Osteoblast (primary cell): Measurements from ENCODE around the gene BSN. TPM values are rescaled to one million over a fixed set of nuclear protein-coding genes. Genes with fewer than 3 reads are reported as not detected.

Source experiments
- DNase-seq: peaks from one replicate; pipeline ENCODE4 v3.0.0; 2011; ENCODE audit warnings: low spot score, mixed read lengths; ENCODE audit not compliant: insufficient read length; ENCODE audit errors: missing footprints
- H2AFZ ChIP-seq: 2 replicates; pipeline ENCODE4 v1.6.0; 2011; ENCODE audit warnings: mild to moderate bottlenecking, low read length
- H3K27ac ChIP-seq: 2 replicates; pipeline ENCODE4 v1.5.1; 2011; ENCODE audit warnings: mild to moderate bottlenecking, low read depth, low read length, moderate library complexity
- H3K27me3 ChIP-seq: 2 replicates; pipeline ENCODE4 v1.6.0; 2012; ENCODE audit warnings: mild to moderate bottlenecking, control low read depth, inconsistent platforms, low read length, moderate library complexity; ENCODE audit not compliant: insufficient read depth
- H3K36me3 ChIP-seq: 2 replicates; pipeline ENCODE4 v1.5.1; 2011; ENCODE audit warnings: mild to moderate bottlenecking, low read length, control low read depth, moderate library complexity; ENCODE audit not compliant: insufficient read depth
- H3K4me1 ChIP-seq: 2 replicates; pipeline ENCODE4 v1.5.1; 2011; ENCODE audit warnings: mild to moderate bottlenecking, low read length, control low read depth, moderate library complexity; ENCODE audit not compliant: insufficient read depth
- H3K4me2 ChIP-seq: 2 replicates; pipeline ENCODE4 v1.6.0; 2011; ENCODE audit warnings: mild to moderate bottlenecking, low read length; ENCODE audit not compliant: insufficient read depth
- H3K4me3 ChIP-seq: fragments of 200-600 bp; sonication (generic); 3 replicates; pipeline ENCODE4 v1.5.1; 2012; ENCODE audit warnings: mild to moderate bottlenecking, low read length, inconsistent platforms; ENCODE audit not compliant: insufficient read depth
- H3K79me2 ChIP-seq: 2 replicates; pipeline ENCODE4 v1.6.0; 2012; ENCODE audit warnings: mild to moderate bottlenecking, low read length, control low read depth, inconsistent platforms; ENCODE audit not compliant: insufficient read depth
- H3K9me3 ChIP-seq: 2 replicates; pipeline ENCODE4 v1.5.1; 2011; ENCODE audit warnings: low read depth, low read length, control low read depth
- H4K20me1 ChIP-seq: 2 replicates; pipeline ENCODE4 v1.6.0; 2012; ENCODE audit warnings: mild to moderate bottlenecking, low read length, control low read depth; ENCODE audit not compliant: insufficient read depth
- CTCF ChIP-seq: IDR thresholded peaks from 2 replicates; pipeline ENCODE4 v1.5.1; 2011; ENCODE audit warnings: mild to moderate bottlenecking, low read depth, low read length, moderate library complexity; ENCODE audit errors: extremely low read depth
- total RNA-seq: library from RNA; depleted of rRNA; stranded (reverse); fragments of >200 nt; gene quantifications from 2 replicates; pipeline ENCODE4 v1.2.3, GENCODE V29; 2012

BSN gene
- total RNA-seq, 1 donor: under 0.01 TPM

GRCh38 chr3:49700014-49700413 is 145.7 kb downstream of the BSN start:
- Histone ChIP-seq H3K4me3 (no peak overlapping the region), H3K27ac (no peak overlapping the region), H3K27me3 (no peaks in the 10 kb centered on the region), H4K20me1 (peaks cover 14% of the 10 kb centered on the region), H3K4me2 (no peak overlapping the region), H3K4me1 (no peaks in the 10 kb centered on the region), H3K79me2 (no peaks in the 10 kb centered on the region), H3K36me3 (peaks cover 38% of the 10 kb centered on the region), H2AFZ (no peak overlapping the region), H3K9me3 (no peaks in the 10 kb centered on the region)
- DNase-seq: peak; percentile 62
- TF ChIP-seq CTCF: no peak

- Histone ChIP-seq H3K27me3 (no peaks in the 10 kb centered on the region), H3K4me2 (no peak overlapping the region), H3K79me2 (no peaks in the 10 kb centered on the region), H3K9me3 (no peaks in the 10 kb centered on the region), H2AFZ (no peak overlapping the region), H3K36me3 (peaks cover 38% of the 10 kb centered on the region), H3K4me1 (no peaks in the 10 kb centered on the region), H3K27ac (no peak overlapping the region), H4K20me1 (peaks cover 14% of the 10 kb centered on the region), H3K4me3 (no peak overlapping the region)
- TF ChIP-seq CTCF: no peak
- peak; percentile 65 for DNase-seq
Measured at GRCh38 chr3:49700453-49701128, 146.3 kb downstream of the BSN start.

GRCh38 chr3:49701388-49702077 is 147.3 kb downstream of the BSN start:
- peak; percentile 47 for TF ChIP-seq CTCF
- Histone ChIP-seq H3K79me2 (no peaks in the 10 kb centered on the region), H3K9me3 (no peaks in the 10 kb centered on the region), H3K4me3 (no peak overlapping the region), H3K36me3 (peaks cover 38% of the 10 kb centered on the region), H3K4me1 (no peaks in the 10 kb centered on the region), H4K20me1 (peaks cover 14% of the 10 kb centered on the region), H3K4me2 (no peak overlapping the region), H3K27ac (no peak overlapping the region), H3K27me3 (no peaks in the 10 kb centered on the region), H2AFZ (no peak overlapping the region)
- peak; percentile 89 for DNase-seq

- no peak for TF ChIP-seq CTCF
Measured at GRCh38 chr3:49702672-49703071, 148.4 kb downstream of the BSN start.

More at GRCh38 chr3:49702672-49703071, 148.4 kb downstream of the BSN start:
- H3K4me2 ChIP-seq: no peak overlapping the region
- peaks cover 14% of the 10 kb centered on the region for H4K20me1 ChIP-seq
- peaks cover 38% of the 10 kb centered on the region for H3K36me3 ChIP-seq
- no peaks in the 10 kb centered on the region for H3K79me2 ChIP-seq
- no peak overlapping the region for H3K27ac ChIP-seq
- no peak overlapping the region for H2AFZ ChIP-seq
- DNase-seq: no peak
- no peaks in the 10 kb centered on the region for H3K9me3 ChIP-seq
- no peaks in the 10 kb centered on the region for H3K27me3 ChIP-seq
- no peaks in the 10 kb centered on the region for H3K4me1 ChIP-seq
- H3K4me3 ChIP-seq: no peak overlapping the region
